GM20000 (cell line): ENCODE results near the gene NKTR.

Experiments used
- DNase-seq: peaks from one replicate; pipeline ENCODE4 v3.0.0; 2012; ENCODE audit warnings: low spot score
- CTCF ChIP-seq: IDR thresholded peaks from 2 replicates; pipeline ENCODE4 v1.5.1; 2012; ENCODE audit warnings: mild to moderate bottlenecking, control low read depth; ENCODE audit errors: extremely low read depth, missing control alignments

NKTR gene

GRCh38 chr3:42683875-42684598 lies 83.6 kb downstream of the NKTR start:
- no peak for DNase-seq
- no peak for TF ChIP-seq CTCF

- no peak for TF ChIP-seq CTCF
- no peak for DNase-seq
These were observed 84.3 kb downstream of the NKTR start for GRCh38 chr3:42684632-42685362.

- no peak for DNase-seq
- TF ChIP-seq CTCF, result no peak
These were observed 84.9 kb downstream of the NKTR start, which contains the start of gene KLHL40 for GRCh38 chr3:42685363-42685881. KLHL40 (plus strand) TSS chr3:42685537; CDS start chr3:42685619, 82 bp downstream.

GRCh38 chr3:42685891-42686820 lies 85.7 kb downstream of the NKTR start:
- DNase-seq, result no peak
- TF ChIP-seq CTCF, result no peak

DNA sequence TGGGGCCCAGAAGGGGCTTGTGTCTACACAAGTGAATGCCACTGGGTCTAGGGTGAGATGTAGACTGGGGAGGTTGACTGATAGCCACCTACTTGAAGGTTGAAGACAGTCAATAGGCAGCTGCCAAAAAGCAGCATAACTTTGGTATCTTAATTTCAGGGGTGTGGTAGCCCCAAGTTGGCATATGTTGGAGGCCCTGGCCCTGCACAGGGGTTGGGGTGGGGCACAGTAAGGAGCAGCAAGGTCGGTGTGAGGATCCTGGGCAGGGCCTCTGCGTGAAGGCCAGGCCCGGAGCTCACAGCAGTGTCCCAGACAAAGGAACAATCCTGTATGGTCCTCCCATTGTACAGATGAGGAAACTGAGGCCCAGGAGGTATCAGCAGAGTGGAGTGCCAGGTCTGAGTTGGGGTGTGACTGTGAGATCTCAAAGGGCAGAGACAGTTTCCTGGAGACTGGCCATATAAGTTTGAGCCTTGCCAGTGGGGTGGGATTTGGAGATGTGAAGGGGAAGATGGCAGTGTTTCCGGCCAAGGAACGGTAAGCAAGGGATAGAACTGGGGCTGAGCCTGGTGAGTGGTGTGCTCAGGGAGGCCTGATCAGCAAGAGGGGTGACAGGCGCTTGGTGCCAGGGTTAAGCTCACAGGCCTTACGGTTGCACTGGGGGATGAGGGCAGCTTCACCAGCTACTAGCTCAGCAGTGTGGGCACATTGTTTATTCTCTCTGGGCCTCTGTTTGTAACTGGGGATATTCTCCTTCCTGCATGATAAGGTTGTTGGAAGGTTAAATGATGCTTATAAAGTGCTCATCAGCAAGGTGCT lies 86.6 kb downstream of the NKTR start:
- no peak for DNase-seq
- no peak for TF ChIP-seq CTCF

DNA sequence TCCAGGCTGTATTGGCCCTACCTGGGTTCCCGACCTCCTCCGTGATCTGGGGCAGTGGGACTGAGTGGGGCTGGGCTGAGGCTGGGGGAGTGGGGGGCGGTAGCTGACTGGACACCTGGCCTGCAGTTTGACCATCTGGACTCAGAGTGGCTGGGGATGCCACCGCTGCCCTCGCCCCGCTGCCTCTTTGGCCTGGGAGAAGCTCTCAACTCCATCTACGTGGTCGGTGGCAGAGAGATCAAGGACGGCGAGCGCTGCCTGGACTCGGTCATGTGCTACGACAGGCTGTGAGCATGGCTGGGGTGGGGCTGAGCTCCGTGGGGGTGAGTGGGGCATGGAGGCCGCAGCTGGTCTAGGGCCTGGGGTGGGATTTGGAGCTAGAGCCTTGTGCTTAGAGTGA lies 87.5 kb downstream of the NKTR start:
- no peak for DNase-seq
- TF ChIP-seq CTCF, result no peak
